ENCODE data around the gene GPC6.

Gene GPC6

GRCh38 chr13:94305463-94305862, 1078.9 kb downstream of the GPC6 start:
- no peak overlapping the region for H3K27ac ChIP-seq

GRCh38 chr13:94305934-94306333, 1079.3 kb downstream of the GPC6 start:
- no peak for TF ChIP-seq CTCF (conservative IDR thresholded peaks at IDR 0.05)
- TF ChIP-seq ZFX (IDR thresholded peaks at IDR 0.05), result no peak
- no peak overlapping the region for H3K27ac ChIP-seq

More at GRCh38 chr13:94305463-94305862, 1078.9 kb downstream of the GPC6 start:
- TF ChIP-seq CTCF (conservative IDR thresholded peaks at IDR 0.05), result no peak
- TF ChIP-seq ZFX (IDR thresholded peaks at IDR 0.05), result no peak

- no peak overlapping the region for H3K27ac ChIP-seq
- TF ChIP-seq ZFX (IDR thresholded peaks at IDR 0.05), result no peak
- TF ChIP-seq CTCF (conservative IDR thresholded peaks at IDR 0.05), result no peak
Observed at GRCh38 chr13:94308832-94309231, 1082.2 kb downstream of the GPC6 start.

GRCh38 chr13:94309576-94309975, 1083.0 kb downstream of the GPC6 start:
- TF ChIP-seq CTCF (conservative IDR thresholded peaks at IDR 0.05) (no peak), ZFX (IDR thresholded peaks at IDR 0.05) (no peak)
- no peak overlapping the region for H3K27ac ChIP-seq

GRCh38 chr13:94309997-94310855, 1083.6 kb downstream of the GPC6 start:
- TF ChIP-seq ZFX (IDR thresholded peaks at IDR 0.05), result no peak
- TF ChIP-seq CTCF (conservative IDR thresholded peaks at IDR 0.05), result no peak
- H3K27ac ChIP-seq, result no peak overlapping the region

- no peak for TF ChIP-seq CTCF (conservative IDR thresholded peaks at IDR 0.05)
- TF ChIP-seq ZFX (IDR thresholded peaks at IDR 0.05), result no peak
- H3K27ac ChIP-seq, result no peak overlapping the region
Observed at GRCh38 chr13:94311893-94312292, 1085.3 kb downstream of the GPC6 start.

GRCh38 chr13:94312511-94313216, 1086.1 kb downstream of the GPC6 start:
- H3K27ac ChIP-seq, result no peak overlapping the region
- TF ChIP-seq CTCF (conservative IDR thresholded peaks at IDR 0.05) (no peak), ZFX (IDR thresholded peaks at IDR 0.05) (no peak)
